ENCODE results near the gene SPATS2L.

SPATS2L gene

DNA sequence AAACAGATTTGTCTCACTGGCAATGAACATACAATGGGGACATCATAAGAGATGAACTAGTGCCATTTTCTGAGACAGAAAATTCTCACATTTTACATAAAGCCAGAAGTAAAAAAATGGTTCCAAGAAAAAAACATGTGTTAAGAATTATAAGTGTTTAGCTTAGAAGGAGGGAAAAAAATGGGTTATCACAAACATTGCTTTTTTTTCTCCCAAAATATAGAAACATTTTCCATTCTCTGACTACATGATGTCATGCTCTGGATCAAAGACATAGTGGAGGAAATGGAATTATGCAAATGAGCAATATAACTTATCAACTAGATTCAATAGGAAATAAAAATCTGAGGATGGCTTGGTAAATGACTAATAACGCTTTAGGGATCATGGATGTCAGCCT, 49.8 kb downstream of the SPATS2L start:
- Histone ChIP-seq H3K4me1 (ENCODE audit: control insufficient read depth, insufficient read depth, low read length) (peaks cover 42% of the 10 kb centered on the region), H3K27me3 (ENCODE audit: control insufficient read depth, insufficient read depth, low read length) (no peaks in the 10 kb centered on the region), H3K9me3 (ENCODE audit: control insufficient read depth, insufficient read depth, low read length) (no peaks in the 10 kb centered on the region), H3K36me3 (ENCODE audit: control insufficient read depth, insufficient read depth, low read length) (no peaks in the 10 kb centered on the region), H3K9ac (ENCODE audit: low read depth, low read length) (no peak overlapping the region), H3K4me3 (ENCODE audit: low read depth, low read length) (no peak overlapping the region)

DNA sequence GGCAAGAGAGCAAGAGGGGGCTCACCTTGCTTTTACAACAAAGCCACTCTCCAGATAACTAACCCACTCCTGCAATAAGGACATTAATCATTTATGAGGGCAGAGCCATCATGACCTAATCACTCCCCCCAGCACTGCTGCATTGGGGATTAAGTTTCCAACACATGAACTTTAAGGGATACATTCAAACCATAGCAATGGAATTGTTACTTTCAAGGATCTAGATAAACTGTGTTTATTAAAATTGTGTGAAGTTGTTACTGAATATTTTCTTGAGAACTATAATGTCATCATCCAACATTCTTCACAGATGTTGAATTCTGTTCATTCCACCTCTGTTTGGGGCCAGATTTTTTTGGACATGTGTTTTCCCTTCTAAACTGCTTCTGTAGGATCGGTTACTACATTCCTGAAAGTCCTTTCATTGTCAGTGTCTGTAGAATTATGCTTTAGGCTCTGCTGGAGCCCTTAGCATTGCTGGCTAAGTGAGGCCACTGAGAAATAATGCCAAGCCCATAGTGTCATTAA, 50.4 kb downstream of the SPATS2L start:
- Histone ChIP-seq H3K9me3 (ENCODE audit: control insufficient read depth, insufficient read depth, low read length) (no peaks in the 10 kb centered on the region), H3K9ac (ENCODE audit: low read depth, low read length) (no peak overlapping the region), H3K4me1 (ENCODE audit: control insufficient read depth, insufficient read depth, low read length) (peaks cover 37% of the 10 kb centered on the region), H3K36me3 (ENCODE audit: control insufficient read depth, insufficient read depth, low read length) (no peaks in the 10 kb centered on the region), H3K4me3 (ENCODE audit: low read depth, low read length) (no peak overlapping the region), H3K27me3 (ENCODE audit: control insufficient read depth, insufficient read depth, low read length) (no peaks in the 10 kb centered on the region)

DNA sequence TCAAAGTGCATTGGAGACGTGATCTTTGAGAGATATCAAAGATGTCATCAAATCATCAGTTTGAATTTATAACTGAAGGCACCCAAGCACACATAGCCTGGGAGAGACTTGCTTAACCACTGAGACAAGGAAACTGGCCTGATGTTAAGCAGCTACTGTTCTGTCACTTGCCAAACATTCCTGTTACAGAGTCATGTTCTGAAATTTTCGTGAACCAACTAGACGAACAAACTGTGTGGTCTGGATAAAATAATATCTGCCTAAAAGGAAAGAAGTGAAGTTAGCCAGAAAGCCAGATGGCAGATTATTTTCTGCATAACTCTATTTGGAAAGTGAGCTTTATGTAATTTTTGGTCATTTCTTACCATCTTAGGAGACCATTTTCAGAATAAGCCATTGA, 51.4 kb downstream of the SPATS2L start:
- Histone ChIP-seq H3K36me3 (ENCODE audit: control insufficient read depth, insufficient read depth, low read length) (no peaks in the 10 kb centered on the region), H3K4me3 (ENCODE audit: low read depth, low read length) (no peak overlapping the region), H3K27me3 (ENCODE audit: control insufficient read depth, insufficient read depth, low read length) (no peaks in the 10 kb centered on the region), H3K9ac (ENCODE audit: low read depth, low read length) (no peak overlapping the region), H3K4me1 (ENCODE audit: control insufficient read depth, insufficient read depth, low read length) (peaks cover 30% of the 10 kb centered on the region), H3K9me3 (ENCODE audit: control insufficient read depth, insufficient read depth, low read length) (no peaks in the 10 kb centered on the region)

GRCh38 chr2:200359552-200359951, 53.1 kb downstream of the SPATS2L start:
- no peaks in the 10 kb centered on the region for H3K36me3 ChIP-seq (ENCODE audit: control insufficient read depth, insufficient read depth, low read length)
- no peaks in the 10 kb centered on the region for H3K9me3 ChIP-seq (ENCODE audit: control insufficient read depth, insufficient read depth, low read length)
- peaks cover 28% of the 10 kb centered on the region for H3K4me1 ChIP-seq (ENCODE audit: control insufficient read depth, insufficient read depth, low read length)
- H3K9ac ChIP-seq (ENCODE audit: low read depth, low read length): no peak overlapping the region
- H3K4me3 ChIP-seq (ENCODE audit: low read depth, low read length): no peak overlapping the region
- no peaks in the 10 kb centered on the region for H3K27me3 ChIP-seq (ENCODE audit: control insufficient read depth, insufficient read depth, low read length)

DNA sequence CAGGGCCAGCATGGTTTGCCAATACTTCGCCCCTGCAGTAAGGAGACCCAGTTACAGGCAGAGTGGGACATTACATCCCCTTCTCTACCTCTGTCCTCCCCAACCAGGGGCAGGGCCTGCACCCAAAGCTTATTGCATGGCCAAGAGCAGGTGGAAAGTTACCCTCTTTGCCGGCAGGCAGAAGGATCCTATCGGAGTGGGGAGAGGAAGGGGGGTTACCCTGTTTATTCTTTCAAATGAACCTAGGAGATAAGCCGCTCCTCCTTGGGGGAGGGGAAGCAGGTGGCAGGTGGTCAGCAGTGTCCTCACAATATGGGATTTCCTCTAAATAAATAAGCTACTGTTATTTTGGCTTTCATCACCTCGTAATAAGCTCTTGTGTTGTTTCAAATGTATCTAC, 53.9 kb downstream of the SPATS2L start:
- no peaks in the 10 kb centered on the region for H3K9me3 ChIP-seq (ENCODE audit: control insufficient read depth, insufficient read depth, low read length)
- peaks cover 22% of the 10 kb centered on the region for H3K4me1 ChIP-seq (ENCODE audit: control insufficient read depth, insufficient read depth, low read length)
- H3K4me3 ChIP-seq (ENCODE audit: low read depth, low read length): no peak overlapping the region
- no peaks in the 10 kb centered on the region for H3K36me3 ChIP-seq (ENCODE audit: control insufficient read depth, insufficient read depth, low read length)
- no peaks in the 10 kb centered on the region for H3K27me3 ChIP-seq (ENCODE audit: control insufficient read depth, insufficient read depth, low read length)
- no peak overlapping the region for H3K9ac ChIP-seq (ENCODE audit: low read depth, low read length)

GRCh38 chr2:200362202-200362917, 55.9 kb downstream of the SPATS2L start:
- Histone ChIP-seq H3K4me1 (ENCODE audit: control insufficient read depth, insufficient read depth, low read length) (peaks cover 14% of the 10 kb centered on the region), H3K27me3 (ENCODE audit: control insufficient read depth, insufficient read depth, low read length) (no peaks in the 10 kb centered on the region), H3K9ac (ENCODE audit: low read depth, low read length) (no peak overlapping the region), H3K4me3 (ENCODE audit: low read depth, low read length) (no peak overlapping the region), H3K36me3 (ENCODE audit: control insufficient read depth, insufficient read depth, low read length) (no peaks in the 10 kb centered on the region), H3K9me3 (ENCODE audit: control insufficient read depth, insufficient read depth, low read length) (no peaks in the 10 kb centered on the region)

- H3K9ac ChIP-seq (ENCODE audit: low read depth, low read length): no peak overlapping the region
- H3K4me3 ChIP-seq (ENCODE audit: low read depth, low read length): no peak overlapping the region
- H3K27me3 ChIP-seq (ENCODE audit: control insufficient read depth, insufficient read depth, low read length): no peaks in the 10 kb centered on the region
- H3K4me1 ChIP-seq (ENCODE audit: control insufficient read depth, insufficient read depth, low read length): peaks cover 14% of the 10 kb centered on the region
- H3K9me3 ChIP-seq (ENCODE audit: control insufficient read depth, insufficient read depth, low read length): no peaks in the 10 kb centered on the region
- H3K36me3 ChIP-seq (ENCODE audit: control insufficient read depth, insufficient read depth, low read length): no peaks in the 10 kb centered on the region
Measured at GRCh38 chr2:200363279-200363678, 56.8 kb downstream of the SPATS2L start.

- Histone ChIP-seq H3K4me3 (ENCODE audit: low read depth, low read length) (no peak overlapping the region), H3K27me3 (ENCODE audit: control insufficient read depth, insufficient read depth, low read length) (no peaks in the 10 kb centered on the region), H3K36me3 (ENCODE audit: control insufficient read depth, insufficient read depth, low read length) (no peaks in the 10 kb centered on the region), H3K4me1 (ENCODE audit: control insufficient read depth, insufficient read depth, low read length) (peaks cover 14% of the 10 kb centered on the region), H3K9me3 (ENCODE audit: control insufficient read depth, insufficient read depth, low read length) (no peaks in the 10 kb centered on the region), H3K9ac (ENCODE audit: low read depth, low read length) (no peak overlapping the region)
Measured at GRCh38 chr2:200364142-200364541, 57.6 kb downstream of the SPATS2L start.

- Histone ChIP-seq H3K27me3 (ENCODE audit: control insufficient read depth, insufficient read depth, low read length) (no peaks in the 10 kb centered on the region), H3K4me3 (ENCODE audit: low read depth, low read length) (no peak overlapping the region), H3K9me3 (ENCODE audit: control insufficient read depth, insufficient read depth, low read length) (no peaks in the 10 kb centered on the region), H3K36me3 (ENCODE audit: control insufficient read depth, insufficient read depth, low read length) (no peaks in the 10 kb centered on the region), H3K4me1 (ENCODE audit: control insufficient read depth, insufficient read depth, low read length) (peaks cover 11% of the 10 kb centered on the region), H3K9ac (ENCODE audit: low read depth, low read length) (no peak overlapping the region)
Measured at GRCh38 chr2:200364620-200365019, 58.1 kb downstream of the SPATS2L start.

DNA sequence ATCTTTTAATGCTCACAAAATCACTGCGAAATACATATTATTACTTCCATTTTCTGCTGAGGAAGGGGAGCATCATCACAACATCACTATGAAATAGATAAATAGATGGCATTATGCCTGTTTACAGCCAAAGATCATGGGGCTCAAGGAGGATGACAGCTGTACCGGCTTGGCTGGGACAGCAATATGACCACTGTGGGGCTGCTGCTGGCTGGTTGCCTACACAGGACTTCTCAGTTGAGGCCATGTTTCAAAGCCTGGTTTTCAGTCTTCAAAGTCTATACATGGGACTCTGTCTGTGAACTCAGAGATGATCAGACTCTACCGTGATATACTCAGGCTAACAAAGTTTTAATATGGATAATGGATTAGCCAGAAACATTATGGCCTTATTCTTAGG, 58.7 kb downstream of the SPATS2L start:
- Histone ChIP-seq H3K4me1 (ENCODE audit: control insufficient read depth, insufficient read depth, low read length) (peaks cover 10% of the 10 kb centered on the region), H3K27me3 (ENCODE audit: control insufficient read depth, insufficient read depth, low read length) (no peaks in the 10 kb centered on the region), H3K36me3 (ENCODE audit: control insufficient read depth, insufficient read depth, low read length) (no peaks in the 10 kb centered on the region), H3K9ac (ENCODE audit: low read depth, low read length) (no peak overlapping the region), H3K9me3 (ENCODE audit: control insufficient read depth, insufficient read depth, low read length) (no peaks in the 10 kb centered on the region), H3K4me3 (ENCODE audit: low read depth, low read length) (no peak overlapping the region)

- Histone ChIP-seq H3K4me3 (ENCODE audit: low read depth, low read length) (no peak overlapping the region), H3K9ac (ENCODE audit: low read depth, low read length) (no peak overlapping the region), H3K9me3 (ENCODE audit: control insufficient read depth, insufficient read depth, low read length) (no peaks in the 10 kb centered on the region), H3K36me3 (ENCODE audit: control insufficient read depth, insufficient read depth, low read length) (no peaks in the 10 kb centered on the region), H3K4me1 (ENCODE audit: control insufficient read depth, insufficient read depth, low read length) (no peaks in the 10 kb centered on the region), H3K27me3 (ENCODE audit: control insufficient read depth, insufficient read depth, low read length) (no peaks in the 10 kb centered on the region)
Measured at GRCh38 chr2:200367155-200367554, 60.7 kb downstream of the SPATS2L start.

DNA sequence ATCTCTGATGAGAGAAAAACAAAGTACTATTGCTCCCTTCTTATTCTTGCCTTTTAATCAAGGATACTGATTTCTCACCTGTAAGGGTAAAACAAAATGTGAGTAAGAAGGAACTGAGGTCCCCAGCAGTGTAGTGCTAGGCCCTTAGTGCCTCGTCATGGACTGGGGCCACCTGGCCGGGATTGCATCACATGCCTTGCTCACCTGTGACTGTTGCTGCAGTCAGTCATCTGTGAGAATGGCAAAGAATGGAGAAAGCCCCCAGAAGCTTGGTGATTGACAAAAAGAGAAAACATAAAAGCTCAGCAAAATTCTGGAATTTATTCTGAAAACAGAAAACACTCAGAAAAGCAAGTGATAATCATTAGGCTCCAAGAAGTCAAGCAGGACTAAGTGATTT, 63.4 kb downstream of the SPATS2L start:
- H3K9ac ChIP-seq (ENCODE audit: low read depth, low read length): no peak overlapping the region
- H3K4me3 ChIP-seq (ENCODE audit: low read depth, low read length): no peak overlapping the region
- no peaks in the 10 kb centered on the region for H3K27me3 ChIP-seq (ENCODE audit: control insufficient read depth, insufficient read depth, low read length)
- no peaks in the 10 kb centered on the region for H3K4me1 ChIP-seq (ENCODE audit: control insufficient read depth, insufficient read depth, low read length)
- no peaks in the 10 kb centered on the region for H3K36me3 ChIP-seq (ENCODE audit: control insufficient read depth, insufficient read depth, low read length)
- no peaks in the 10 kb centered on the region for H3K9me3 ChIP-seq (ENCODE audit: control insufficient read depth, insufficient read depth, low read length)
